Left hindlimb (tissue), 1 donor: ENCODE data around the gene HHAT.

Experiments
- DNase-seq: peaks from one replicate; pipeline ENCODE4 v3.0.0-alpha.2; 2018

Gene HHAT

GRCh38 chr1:210691039-210691610, 362.4 kb downstream of the HHAT start:
- no peak for DNase-seq

GRCh38 chr1:210692796-210693195, 364.1 kb downstream of the HHAT start:
- no peak for DNase-seq

DNA sequence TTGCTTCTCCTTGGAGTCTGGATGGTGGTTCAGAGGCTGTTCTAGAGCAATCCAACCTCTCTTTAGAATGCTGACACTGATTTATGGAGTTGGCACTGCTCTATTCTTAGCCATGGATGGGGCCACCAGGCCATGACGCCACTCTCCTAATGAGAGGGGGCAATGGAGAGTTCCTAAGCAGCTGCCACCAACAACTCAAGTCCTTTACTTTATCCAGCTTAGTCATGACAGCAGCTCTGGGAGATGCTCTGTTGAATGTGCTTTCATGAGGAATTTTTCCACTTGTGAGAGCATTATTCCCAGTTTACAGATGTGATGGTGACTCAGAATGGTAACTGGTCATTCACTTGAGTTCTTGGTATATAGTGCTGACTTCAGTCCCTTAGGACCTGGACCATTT, 366.3 kb downstream of the HHAT start:
- no peak for DNase-seq

GRCh38 chr1:210696709-210697108, 368.0 kb downstream of the HHAT start:
- DNase-seq, result no peak

DNA sequence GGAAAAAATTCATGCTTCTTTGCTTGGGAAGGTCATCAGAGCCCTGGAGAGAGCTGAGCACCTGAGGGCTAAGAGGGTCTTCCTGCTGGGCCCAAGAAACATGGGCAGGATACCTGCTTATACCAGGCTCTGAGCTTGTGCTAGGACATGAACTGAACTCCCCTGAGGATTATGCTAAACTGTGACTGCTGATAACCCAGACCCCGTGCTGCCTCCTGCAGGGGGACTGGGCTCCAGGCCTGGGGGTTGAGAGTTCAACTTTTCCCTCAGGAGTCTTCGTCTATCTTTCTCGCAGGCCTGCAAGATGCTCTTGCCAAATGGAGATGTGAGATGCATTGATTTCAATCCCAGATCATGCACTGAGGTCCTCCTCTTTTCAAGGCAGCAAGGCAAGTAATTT, 368.5 kb downstream of the HHAT start:
- no peak for DNase-seq

DNA sequence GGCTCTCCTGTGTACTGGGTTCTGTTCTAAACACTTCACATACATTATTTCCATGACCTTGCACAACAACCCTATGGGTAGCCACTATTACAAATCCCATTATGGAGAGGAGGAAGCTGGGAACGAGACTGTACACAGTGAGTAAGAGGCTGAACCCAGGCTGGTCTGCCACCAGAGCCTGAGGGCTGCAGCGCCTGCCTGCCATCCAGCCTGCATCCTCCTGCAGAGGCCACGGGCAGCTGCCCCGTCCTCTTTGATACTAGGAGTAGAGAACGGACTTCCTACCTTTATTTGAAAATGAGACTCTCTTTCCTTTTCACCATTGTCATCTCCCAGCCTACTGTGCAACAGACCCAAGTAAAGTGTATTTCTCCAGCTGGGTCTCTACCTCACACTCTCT, 370.0 kb downstream of the HHAT start:
- DNase-seq, result no peak

- no peak for DNase-seq
Observed at GRCh38 chr1:210700083-210700482, 371.4 kb downstream of the HHAT start.

DNA sequence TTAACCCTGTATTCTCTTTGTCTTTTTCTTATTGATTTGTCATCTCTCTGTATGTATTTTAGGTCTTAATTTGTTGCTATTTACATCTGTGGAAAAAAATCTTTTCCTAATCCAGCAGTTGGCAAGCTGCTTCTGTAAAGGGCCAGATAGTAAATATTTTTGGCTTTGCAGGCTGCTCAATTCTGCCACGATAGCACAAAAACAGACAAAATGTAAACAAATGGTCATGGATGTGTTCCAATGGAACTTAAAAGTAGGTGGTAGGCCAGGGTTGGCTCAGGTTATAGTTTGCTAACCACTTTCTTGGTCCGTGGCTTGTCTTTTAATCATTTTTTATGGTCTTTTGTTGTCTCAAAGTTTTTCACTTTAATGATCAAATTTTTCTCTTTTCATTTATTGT, 371.8 kb downstream of the HHAT start:
- DNase-seq, result no peak

GRCh38 chr1:210702506-210702905, 373.8 kb downstream of the HHAT start:
- no peak for DNase-seq

DNA sequence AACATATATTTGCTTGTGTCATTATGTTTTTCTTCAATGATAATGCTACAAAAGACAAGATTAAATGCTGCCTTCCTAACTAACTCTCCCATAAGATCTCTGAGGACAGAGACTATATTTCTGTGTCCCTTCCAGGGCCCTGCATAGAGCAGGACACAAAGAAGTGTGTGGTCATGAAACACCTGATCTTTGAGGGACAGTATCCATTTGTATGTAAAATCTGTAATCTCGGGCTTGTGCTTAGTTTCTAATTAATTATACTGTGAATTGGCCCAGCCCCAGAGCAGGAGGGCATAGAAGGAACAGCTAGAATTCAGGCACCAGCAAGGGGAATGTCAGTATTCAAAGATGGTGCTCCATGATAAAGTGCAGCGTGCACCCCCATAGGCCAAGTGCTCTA, 374.9 kb downstream of the HHAT start:
- no peak for DNase-seq

DNA sequence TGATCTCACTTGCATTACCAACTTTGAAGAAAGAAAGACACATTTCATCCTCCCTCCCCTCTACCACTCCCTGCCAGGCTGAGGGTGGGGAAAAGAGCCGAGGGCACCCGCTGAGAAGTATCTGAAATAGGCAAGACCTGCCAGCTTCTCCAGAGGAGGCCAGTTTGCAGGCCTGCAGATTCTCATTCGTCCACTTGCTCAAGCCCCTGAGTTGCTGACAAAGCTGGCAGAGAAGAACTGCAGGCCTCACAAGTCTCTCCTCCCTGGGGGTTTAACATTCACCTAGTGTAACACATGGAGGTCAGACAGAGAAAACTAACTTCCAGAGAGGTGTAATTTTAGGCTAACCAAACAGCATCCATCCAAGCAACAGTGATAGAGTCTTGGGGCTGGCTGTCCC, 376.4 kb downstream of the HHAT start:
- DNase-seq, result no peak

- DNase-seq, result no peak
Observed at GRCh38 chr1:210706246-210706645, 377.5 kb downstream of the HHAT start.

DNA sequence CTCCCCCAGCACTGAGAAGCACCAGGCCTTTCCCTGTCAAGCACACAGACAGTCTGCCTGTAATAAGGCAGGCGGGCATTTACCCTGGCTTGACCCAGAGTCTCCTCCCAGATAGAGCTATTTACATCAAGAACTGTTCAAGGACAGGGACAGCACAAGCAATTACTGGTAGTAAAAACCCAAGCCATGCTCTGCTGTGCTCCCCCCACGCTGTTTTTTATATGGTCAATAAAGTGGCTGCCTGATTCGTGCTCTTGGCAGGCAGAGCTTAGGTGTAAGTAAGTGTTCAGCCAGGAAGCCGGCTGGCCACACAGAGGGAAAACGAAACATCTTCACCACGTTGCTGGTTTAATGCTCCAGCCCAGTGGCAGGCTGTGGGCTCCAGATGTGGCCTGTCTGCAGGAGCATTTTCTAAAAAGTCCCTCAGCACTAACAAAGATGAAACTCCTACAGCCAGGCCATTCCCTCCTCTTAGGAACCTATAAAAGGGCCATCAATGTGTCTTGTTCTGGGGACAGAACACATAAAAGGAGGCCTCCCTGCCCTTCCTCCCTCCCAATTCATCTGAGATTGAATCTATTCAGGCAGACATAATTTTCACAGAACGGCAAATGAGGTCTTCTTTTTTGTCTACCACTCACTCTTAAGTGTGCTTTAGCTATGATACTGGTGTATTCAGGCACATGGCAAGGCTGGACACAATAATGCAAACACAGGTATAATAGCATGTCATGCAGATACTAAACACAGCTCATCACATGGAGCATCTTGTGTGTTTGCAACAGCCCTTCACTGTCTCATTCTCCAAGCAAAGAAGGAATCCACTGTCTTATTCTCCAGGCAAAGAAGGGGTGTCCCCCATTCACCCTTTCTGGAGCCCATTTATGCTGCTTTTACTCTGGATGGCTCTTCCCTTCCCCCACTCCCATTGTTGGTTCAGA, 378.9 kb downstream of the HHAT start:
- DNase-seq, result no peak

DNA sequence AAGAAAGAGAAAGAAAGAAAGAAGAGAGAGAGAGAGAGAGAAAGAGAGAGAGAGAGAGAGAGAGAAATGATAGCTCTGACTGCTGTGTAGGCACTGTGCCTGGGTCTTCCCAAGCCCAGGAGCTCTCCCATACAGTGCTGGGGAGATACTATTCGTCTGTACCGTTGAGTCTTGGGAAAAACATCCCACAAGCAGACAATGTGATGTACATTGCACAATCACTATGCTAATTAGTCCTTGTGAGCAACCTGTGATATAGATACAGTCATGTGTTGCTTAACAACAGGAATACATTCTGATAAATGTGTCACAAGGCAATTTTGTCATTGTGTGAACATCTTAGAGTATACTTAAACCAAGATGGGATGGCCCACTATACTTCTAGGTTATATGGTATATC, 381.0 kb downstream of the HHAT start:
- DNase-seq, result no peak

DNA sequence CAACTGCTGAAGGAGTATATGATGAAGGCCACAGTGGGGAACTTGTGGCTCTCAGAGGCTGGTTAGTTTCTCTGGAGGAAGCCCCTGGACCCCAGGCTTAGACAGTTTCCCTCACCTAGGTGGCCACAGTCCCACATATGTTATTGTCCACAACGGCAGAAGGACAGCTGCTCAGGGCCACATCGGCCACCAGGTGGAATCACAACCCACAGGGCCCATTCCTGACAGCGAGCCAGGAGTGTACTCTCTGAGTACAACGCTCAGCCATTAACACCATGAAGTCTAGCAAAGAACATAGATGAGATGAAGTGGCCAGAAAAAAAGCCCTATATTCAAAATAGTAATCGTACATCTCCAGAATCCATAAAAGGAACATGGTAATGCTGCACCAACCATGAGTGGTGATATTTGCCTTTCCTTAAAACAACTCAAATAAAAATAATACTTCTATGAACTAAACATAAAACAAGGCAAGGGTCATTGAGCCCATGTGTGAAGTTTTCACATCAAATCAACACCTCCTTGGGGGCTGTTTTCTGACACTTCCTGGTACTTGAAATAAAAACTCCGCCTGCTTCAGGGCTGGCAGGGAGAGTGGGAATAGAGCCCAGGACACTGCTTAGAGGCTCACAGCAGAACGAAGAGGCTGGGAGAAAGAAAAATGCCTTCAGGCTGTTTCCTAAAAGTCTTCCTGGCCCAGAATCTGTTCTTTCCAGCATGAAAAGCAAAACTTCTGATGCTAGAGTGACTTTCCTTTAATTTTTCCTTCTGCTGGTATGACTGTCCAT, 383.3 kb downstream of the HHAT start:
- no peak for DNase-seq

GRCh38 chr1:210715072-210715471, 386.4 kb downstream of the HHAT start:
- no peak for DNase-seq

- DNase-seq, result no peak
Observed at GRCh38 chr1:210722410-210723081, 393.8 kb downstream of the HHAT start.

GRCh38 chr1:210723646-210724045, 394.9 kb downstream of the HHAT start:
- no peak for DNase-seq

DNA sequence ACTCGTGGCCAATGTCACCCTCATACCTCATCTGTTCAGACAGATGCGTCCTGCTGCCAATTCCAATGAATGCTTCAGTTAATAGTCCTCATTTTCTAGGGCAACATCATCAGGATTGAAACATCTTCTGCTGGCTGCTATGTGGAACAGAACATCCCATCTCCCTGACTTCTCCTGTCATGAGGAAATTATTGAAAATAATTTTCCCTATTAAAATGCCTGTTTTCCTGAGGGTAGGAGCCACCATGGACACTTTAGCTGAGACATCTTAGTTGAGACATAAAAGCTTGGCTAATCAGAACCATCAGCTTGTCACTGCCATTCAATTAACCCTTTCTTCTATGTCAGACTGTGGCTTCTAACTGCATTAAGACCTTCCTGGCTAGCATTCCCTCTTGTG, 396.1 kb downstream of the HHAT start:
- DNase-seq, result no peak
